Measurements from ENCODE around the gene S1PR3. TPM values are rescaled to one million over a fixed set of nuclear protein-coding genes. Genes with fewer than 3 reads are reported as not detected.

Gene S1PR3
- total and polyA plus RNA-seq, 5 donors from 2014 or later: 0.08 TPM; not detected in 4

- no peaks in the 10 kb centered on the region for H3K36me3 ChIP-seq (ENCODE audit: control insufficient read depth, insufficient read depth, low read length)
- no peak for ATAC-seq (ENCODE audit: low read depth in 2 of 2)
- Mint-ChIP-seq H3K4me1 (no peaks in the 10 kb centered on the region), H3K27me3 (peaks cover 12% of the 10 kb centered on the region), H3K4me3 (no peak overlapping the region), H3K27ac (no peak overlapping the region), H3K36me3 (no peaks in the 10 kb centered on the region), H3K9me3 (peaks cover 0 to 2% (median 0%) of the 10 kb centered on the region in 7 donors)
- peaks cover 4% of the 10 kb centered on the region for H3K27me3 ChIP-seq (ENCODE audit: control insufficient read depth, insufficient read depth, low read length)
- H3K4me3 ChIP-seq (ENCODE audit: low read depth, low read length): no peak overlapping the region
- no peak overlapping the region for H3K27ac ChIP-seq (ENCODE audit: insufficient read depth, low read length, poor library complexity, severe bottlenecking)
- H3K9me3 ChIP-seq (ENCODE audit: control insufficient read depth in 2 of 2, low read length in 2 of 2): no peaks in the 10 kb centered on the region
- no peaks in the 10 kb centered on the region for H3K4me1 ChIP-seq (ENCODE audit: control insufficient read depth, insufficient read depth, low read length, poor library complexity, severe bottlenecking)
- DNase-seq: no peak
Observed at GRCh38 chr9:88979791-88980190, 11.5 kb upstream of the S1PR3 start.

GRCh38 chr9:88980740-88981203 lies 10.5 kb upstream of the S1PR3 start:
- no peak for ATAC-seq (ENCODE audit: low read depth in 2 of 2)

GRCh38 chr9:88983865-88984542 lies 7.3 kb upstream of the S1PR3 start:
- no peak overlapping the region for H3K4me3 ChIP-seq (ENCODE audit: low read depth, low read length)
- Mint-ChIP-seq H3K4me3 (no peak overlapping the region), H3K4me1 (peaks cover under 1 to 1% (median 1%) of the 10 kb centered on the region in 4 donors), H3K36me3 (no peaks in the 10 kb centered on the region), H3K9me3 (peaks cover 0 to 4% (median 0%) of the 10 kb centered on the region in 7 donors), H3K27me3 (peaks cover 37% of the 10 kb centered on the region), H3K27ac (no peak overlapping the region)
- peaks cover under 1% of the 10 kb centered on the region for H3K4me1 ChIP-seq (ENCODE audit: control insufficient read depth, insufficient read depth, low read length, poor library complexity, severe bottlenecking)
- H3K27me3 ChIP-seq (ENCODE audit: control insufficient read depth, insufficient read depth, low read length): no peaks in the 10 kb centered on the region
- no peak for ATAC-seq (ENCODE audit: low read depth in 2 of 2)
- DNase-seq: no peak
- no peaks in the 10 kb centered on the region for H3K36me3 ChIP-seq (ENCODE audit: control insufficient read depth, insufficient read depth, low read length)
- H3K9me3 ChIP-seq (ENCODE audit: control insufficient read depth in 2 of 2, low read length in 2 of 2): no peaks in the 10 kb centered on the region
- H3K27ac ChIP-seq (ENCODE audit: insufficient read depth, low read length, poor library complexity, severe bottlenecking): no peak overlapping the region

More at GRCh38 chr9:88980740-88981203, 10.5 kb upstream of the S1PR3 start:
- Histone ChIP-seq H3K36me3 (ENCODE audit: control insufficient read depth, insufficient read depth, low read length) (no peaks in the 10 kb centered on the region), H3K4me3 (ENCODE audit: low read depth, low read length) (no peak overlapping the region), H3K27ac (ENCODE audit: insufficient read depth, low read length, poor library complexity, severe bottlenecking) (no peak overlapping the region), H3K9me3 (ENCODE audit: control insufficient read depth in 2 of 2, low read length in 2 of 2) (no peaks in the 10 kb centered on the region), H3K27me3 (ENCODE audit: control insufficient read depth, insufficient read depth, low read length) (peaks cover 4% of the 10 kb centered on the region), H3K4me1 (ENCODE audit: control insufficient read depth, insufficient read depth, low read length, poor library complexity, severe bottlenecking) (no peaks in the 10 kb centered on the region)
- Mint-ChIP-seq H3K9me3 (peaks cover 0 to 4% (median 0%) of the 10 kb centered on the region in 7 donors), H3K27me3 (peaks cover 14% of the 10 kb centered on the region), H3K4me3 (no peak overlapping the region), H3K27ac (no peak overlapping the region), H3K4me1 (no peaks in the 10 kb centered on the region), H3K36me3 (no peaks in the 10 kb centered on the region)
- DNase-seq: no peak

GRCh38 chr9:88984543-88984883 lies 6.8 kb upstream of the S1PR3 start:
- ATAC-seq (ENCODE audit: low read depth in 2 of 2) (no peak), DNase-seq (no peak)
- Mint-ChIP-seq H3K27me3 (peaks cover 42% of the 10 kb centered on the region), H3K27ac (no peak overlapping the region), H3K4me1 (peaks cover 4 to 7% (median 5%) of the 10 kb centered on the region in 4 donors), H3K9me3 (peaks cover 0 to 4% (median 0%) of the 10 kb centered on the region in 7 donors), H3K4me3 (no peak overlapping the region), H3K36me3 (no peaks in the 10 kb centered on the region)
- H3K27me3 ChIP-seq (ENCODE audit: control insufficient read depth, insufficient read depth, low read length): no peaks in the 10 kb centered on the region
- H3K9me3 ChIP-seq (ENCODE audit: control insufficient read depth in 2 of 2, low read length in 2 of 2): no peaks in the 10 kb centered on the region
- no peak overlapping the region for H3K27ac ChIP-seq (ENCODE audit: insufficient read depth, low read length, poor library complexity, severe bottlenecking)
- H3K36me3 ChIP-seq (ENCODE audit: control insufficient read depth, insufficient read depth, low read length): no peaks in the 10 kb centered on the region
- H3K4me3 ChIP-seq (ENCODE audit: low read depth, low read length): no peak overlapping the region
- peaks cover 5% of the 10 kb centered on the region for H3K4me1 ChIP-seq (ENCODE audit: control insufficient read depth, insufficient read depth, low read length, poor library complexity, severe bottlenecking)

- Mint-ChIP-seq H3K27me3 (peaks cover 43% of the 10 kb centered on the region), H3K9me3 (peaks cover 0 to 4% (median 0%) of the 10 kb centered on the region in 7 donors), H3K4me1 (peaks cover 4 to 10% (median 8%) of the 10 kb centered on the region in 4 donors), H3K4me3 (no peak overlapping the region), H3K36me3 (no peaks in the 10 kb centered on the region), H3K27ac (no peak overlapping the region)
- DNase-seq (no peak), ATAC-seq (ENCODE audit: low read depth in 2 of 2) (no peak)
- Histone ChIP-seq H3K9me3 (ENCODE audit: control insufficient read depth in 2 of 2, low read length in 2 of 2) (no peaks in the 10 kb centered on the region), H3K27ac (ENCODE audit: insufficient read depth, low read length, poor library complexity, severe bottlenecking) (no peak overlapping the region), H3K4me3 (ENCODE audit: low read depth, low read length) (no peak overlapping the region), H3K4me1 (ENCODE audit: control insufficient read depth, insufficient read depth, low read length, poor library complexity, severe bottlenecking) (peaks cover 7% of the 10 kb centered on the region), H3K27me3 (ENCODE audit: control insufficient read depth, insufficient read depth, low read length) (no peaks in the 10 kb centered on the region), H3K36me3 (ENCODE audit: control insufficient read depth, insufficient read depth, low read length) (no peaks in the 10 kb centered on the region)
Observed at GRCh38 chr9:88985616-88986015, 5.7 kb upstream of the S1PR3 start.

- H3K36me3 ChIP-seq (ENCODE audit: control insufficient read depth, insufficient read depth, low read length): no peaks in the 10 kb centered on the region
- no peak overlapping the region for H3K27ac ChIP-seq (ENCODE audit: insufficient read depth, low read length, poor library complexity, severe bottlenecking)
- no peaks in the 10 kb centered on the region for H3K9me3 ChIP-seq (ENCODE audit: control insufficient read depth in 2 of 2, low read length in 2 of 2)
- DNase-seq: no peak
- H3K4me3 ChIP-seq (ENCODE audit: low read depth, low read length): no peak overlapping the region
- no peak overlapping the region for H3K27ac Mint-ChIP-seq
- H3K27me3 ChIP-seq (ENCODE audit: control insufficient read depth, insufficient read depth, low read length): no peaks in the 10 kb centered on the region
- no peaks in the 10 kb centered on the region for H3K36me3 Mint-ChIP-seq
- peaks cover 12% of the 10 kb centered on the region for H3K4me1 ChIP-seq (ENCODE audit: control insufficient read depth, insufficient read depth, low read length, poor library complexity, severe bottlenecking)
- H3K27me3 Mint-ChIP-seq: peaks cover 43% of the 10 kb centered on the region
- peaks cover 0 to 4% (median 0%) of the 10 kb centered on the region in 7 donors for H3K9me3 Mint-ChIP-seq
- H3K4me1 Mint-ChIP-seq: peaks cover 4 to 11% (median 8%) of the 10 kb centered on the region in 4 donors
- no peak for ATAC-seq (ENCODE audit: low read depth in 2 of 2)
- H3K4me3 Mint-ChIP-seq: no peak overlapping the region
Observed at GRCh38 chr9:88986776-88987175, 4.5 kb upstream of the S1PR3 start.

- H3K4me3 Mint-ChIP-seq: no peak overlapping the region
- Histone ChIP-seq H3K4me3 (ENCODE audit: low read depth, low read length) (no peak overlapping the region), H3K4me1 (ENCODE audit: control insufficient read depth, insufficient read depth, low read length, poor library complexity, severe bottlenecking) (peaks cover 16% of the 10 kb centered on the region), H3K27ac (ENCODE audit: insufficient read depth, low read length, poor library complexity, severe bottlenecking) (no peak overlapping the region), H3K36me3 (ENCODE audit: control insufficient read depth, insufficient read depth, low read length) (no peaks in the 10 kb centered on the region), H3K27me3 (ENCODE audit: control insufficient read depth, insufficient read depth, low read length) (no peaks in the 10 kb centered on the region), H3K9me3 (ENCODE audit: control insufficient read depth in 2 of 2, low read length in 2 of 2) (no peaks in the 10 kb centered on the region)
- DNase-seq (no peak), ATAC-seq (ENCODE audit: low read depth in 2 of 2) (no peak)
- peaks cover 0 to 4% (median 0%) of the 10 kb centered on the region in 7 donors for H3K9me3 Mint-ChIP-seq
- H3K36me3 Mint-ChIP-seq: no peaks in the 10 kb centered on the region
- H3K4me1 Mint-ChIP-seq: peaks cover 4 to 17% (median 9%) of the 10 kb centered on the region in 4 donors
- H3K27ac Mint-ChIP-seq: peak overlapping the region in 1 of 3 donors; percentile 5
- peaks cover 46% of the 10 kb centered on the region for H3K27me3 Mint-ChIP-seq
Observed at GRCh38 chr9:88987661-88988060, 3.6 kb upstream of the S1PR3 start.
